ENCODE data around the gene CYBRD1.
A peak's percentile ranks its signal among the peaks of the same experiment; 100 is the strongest.

The CYBRD1 gene

GRCh38 chr2:171522052-171522787 lies at the start of gene CYBRD1:
CYBRD1 (plus strand) TSS chr2:171522474; CDS start chr2:171522546, 72 bp downstream.
- Histone ChIP-seq H3K9ac (ENCODE audit: low read depth, low read length) (peak within 1 kb of the TSS; percentile 82), H3K27me3 (ENCODE audit: insufficient read depth, low read length) (peaks cover 36% of the 10 kb centered on the region), H3K4me3 (ENCODE audit: low read length) (peak within 1 kb of the TSS; percentile 94), H3K27ac (ENCODE audit: low read length) (no peak within 1 kb of the TSS), H3K4me1 (ENCODE audit: insufficient read depth, low read length) (peaks cover 4% of the 10 kb centered on the region; the same call in 1 of the 2 replicates), H3K9me3 (ENCODE audit: insufficient read depth, low read depth, low read length) (no peaks in the 10 kb centered on the region), H3K36me3 (ENCODE audit: insufficient read depth, low read depth, low read length) (no peaks in the 10 kb centered on the region)

- Histone ChIP-seq H3K4me3 (ENCODE audit: low read length) (no peak overlapping the region), H3K9ac (ENCODE audit: low read depth, low read length) (no peak overlapping the region), H3K36me3 (ENCODE audit: insufficient read depth, low read depth, low read length) (peaks cover 71% of the 10 kb centered on the region), H3K4me1 (ENCODE audit: insufficient read depth, low read length) (no peaks in the 10 kb centered on the region), H3K9me3 (ENCODE audit: insufficient read depth, low read depth, low read length) (no peaks in the 10 kb centered on the region), H3K27me3 (ENCODE audit: insufficient read depth, low read length) (no peaks in the 10 kb centered on the region), H3K27ac (ENCODE audit: low read length) (no peak overlapping the region)
Measured at GRCh38 chr2:171475979-171476378, 46.3 kb upstream of the CYBRD1 start.

- H3K27ac ChIP-seq (ENCODE audit: low read length) = no peak overlapping the region
Measured at GRCh38 chr2:171478345-171478744, 43.9 kb upstream of the CYBRD1 start.

GRCh38 chr2:171479154-171479814 lies 43.0 kb upstream of the CYBRD1 start:
- Histone ChIP-seq H3K9ac (ENCODE audit: low read depth, low read length) (no peak overlapping the region), H3K4me3 (ENCODE audit: low read length) (no peak overlapping the region), H3K36me3 (ENCODE audit: insufficient read depth, low read depth, low read length) (peaks cover 59% of the 10 kb centered on the region), H3K27me3 (ENCODE audit: insufficient read depth, low read length) (no peaks in the 10 kb centered on the region), H3K4me1 (ENCODE audit: insufficient read depth, low read length) (peaks cover 11% of the 10 kb centered on the region), H3K9me3 (ENCODE audit: insufficient read depth, low read depth, low read length) (no peaks in the 10 kb centered on the region), H3K27ac (ENCODE audit: low read length) (no peak overlapping the region)

More at GRCh38 chr2:171478345-171478744, 43.9 kb upstream of the CYBRD1 start:
- Histone ChIP-seq H3K36me3 (ENCODE audit: insufficient read depth, low read depth, low read length) (peaks cover 68% of the 10 kb centered on the region), H3K9ac (ENCODE audit: low read depth, low read length) (no peak overlapping the region), H3K9me3 (ENCODE audit: insufficient read depth, low read depth, low read length) (no peaks in the 10 kb centered on the region), H3K4me3 (ENCODE audit: low read length) (no peak overlapping the region), H3K27me3 (ENCODE audit: insufficient read depth, low read length) (no peaks in the 10 kb centered on the region), H3K4me1 (ENCODE audit: insufficient read depth, low read length) (peaks cover 11% of the 10 kb centered on the region)

GRCh38 chr2:171480908-171481307 lies 41.4 kb upstream of the CYBRD1 start:
- Histone ChIP-seq H3K27ac (ENCODE audit: low read length) (no peak overlapping the region), H3K9ac (ENCODE audit: low read depth, low read length) (no peak overlapping the region), H3K9me3 (ENCODE audit: insufficient read depth, low read depth, low read length) (no peaks in the 10 kb centered on the region), H3K4me3 (ENCODE audit: low read length) (no peak overlapping the region), H3K36me3 (ENCODE audit: insufficient read depth, low read depth, low read length) (peaks cover 49% of the 10 kb centered on the region), H3K27me3 (ENCODE audit: insufficient read depth, low read length) (no peaks in the 10 kb centered on the region), H3K4me1 (ENCODE audit: insufficient read depth, low read length) (peaks cover 11% of the 10 kb centered on the region)

- Histone ChIP-seq H3K4me1 (ENCODE audit: insufficient read depth, low read length) (peaks cover 11% of the 10 kb centered on the region), H3K27me3 (ENCODE audit: insufficient read depth, low read length) (no peaks in the 10 kb centered on the region), H3K27ac (ENCODE audit: low read length) (no peak overlapping the region), H3K9me3 (ENCODE audit: insufficient read depth, low read depth, low read length) (no peaks in the 10 kb centered on the region), H3K9ac (ENCODE audit: low read depth, low read length) (no peak overlapping the region), H3K36me3 (ENCODE audit: insufficient read depth, low read depth, low read length) (peaks cover 41% of the 10 kb centered on the region), H3K4me3 (ENCODE audit: low read length) (no peak overlapping the region)
Measured at GRCh38 chr2:171482308-171482707, 40.0 kb upstream of the CYBRD1 start.

- H3K4me3 ChIP-seq (ENCODE audit: low read length) = no peak overlapping the region
- peaks cover 38% of the 10 kb centered on the region for H3K36me3 ChIP-seq (ENCODE audit: insufficient read depth, low read depth, low read length)
- H3K9ac ChIP-seq (ENCODE audit: low read depth, low read length) = no peak overlapping the region
- no peaks in the 10 kb centered on the region for H3K27me3 ChIP-seq (ENCODE audit: insufficient read depth, low read length)
- no peaks in the 10 kb centered on the region for H3K9me3 ChIP-seq (ENCODE audit: insufficient read depth, low read depth, low read length)
- no peak overlapping the region for H3K27ac ChIP-seq (ENCODE audit: low read length)
- H3K4me1 ChIP-seq (ENCODE audit: insufficient read depth, low read length) = peaks cover 11% of the 10 kb centered on the region
Measured at GRCh38 chr2:171482877-171483276, 39.4 kb upstream of the CYBRD1 start.

- no peak overlapping the region for H3K27ac ChIP-seq (ENCODE audit: low read length)
Measured at GRCh38 chr2:171483793-171484192, 38.5 kb upstream of the CYBRD1 start.

GRCh38 chr2:171485116-171485515 lies 37.2 kb upstream of the CYBRD1 start:
- no peaks in the 10 kb centered on the region for H3K27me3 ChIP-seq (ENCODE audit: insufficient read depth, low read length)
- H3K27ac ChIP-seq (ENCODE audit: low read length) = no peak overlapping the region
- no peaks in the 10 kb centered on the region for H3K9me3 ChIP-seq (ENCODE audit: insufficient read depth, low read depth, low read length)
- H3K4me3 ChIP-seq (ENCODE audit: low read length) = no peak overlapping the region
- peaks cover 11% of the 10 kb centered on the region for H3K4me1 ChIP-seq (ENCODE audit: insufficient read depth, low read length)
- H3K9ac ChIP-seq (ENCODE audit: low read depth, low read length) = no peak overlapping the region
- H3K36me3 ChIP-seq (ENCODE audit: insufficient read depth, low read depth, low read length) = peaks cover 26% of the 10 kb centered on the region

More at GRCh38 chr2:171483793-171484192, 38.5 kb upstream of the CYBRD1 start:
- Histone ChIP-seq H3K27me3 (ENCODE audit: insufficient read depth, low read length) (no peaks in the 10 kb centered on the region), H3K9ac (ENCODE audit: low read depth, low read length) (no peak overlapping the region), H3K36me3 (ENCODE audit: insufficient read depth, low read depth, low read length) (peaks cover 29% of the 10 kb centered on the region), H3K4me1 (ENCODE audit: insufficient read depth, low read length) (peaks cover 11% of the 10 kb centered on the region), H3K4me3 (ENCODE audit: low read length) (no peak overlapping the region), H3K9me3 (ENCODE audit: insufficient read depth, low read depth, low read length) (no peaks in the 10 kb centered on the region)

- Histone ChIP-seq H3K27ac (ENCODE audit: low read length) (no peak overlapping the region), H3K4me3 (ENCODE audit: low read length) (no peak overlapping the region), H3K27me3 (ENCODE audit: insufficient read depth, low read length) (no peaks in the 10 kb centered on the region), H3K4me1 (ENCODE audit: insufficient read depth, low read length) (peaks cover 8% of the 10 kb centered on the region), H3K36me3 (ENCODE audit: insufficient read depth, low read depth, low read length) (peaks cover 13% of the 10 kb centered on the region), H3K9me3 (ENCODE audit: insufficient read depth, low read depth, low read length) (no peaks in the 10 kb centered on the region), H3K9ac (ENCODE audit: low read depth, low read length) (no peak overlapping the region)
Measured at GRCh38 chr2:171487201-171487600, 35.1 kb upstream of the CYBRD1 start.

- Histone ChIP-seq H3K4me3 (ENCODE audit: low read length) (no peak overlapping the region), H3K9me3 (ENCODE audit: insufficient read depth, low read depth, low read length) (no peaks in the 10 kb centered on the region), H3K27me3 (ENCODE audit: insufficient read depth, low read length) (no peaks in the 10 kb centered on the region), H3K27ac (ENCODE audit: low read length) (no peak overlapping the region), H3K36me3 (ENCODE audit: insufficient read depth, low read depth, low read length) (peaks cover 7% of the 10 kb centered on the region), H3K9ac (ENCODE audit: low read depth, low read length) (no peak overlapping the region), H3K4me1 (ENCODE audit: insufficient read depth, low read length) (peaks cover 2% of the 10 kb centered on the region)
Measured at GRCh38 chr2:171487803-171488259, 34.4 kb upstream of the CYBRD1 start.

- no peak overlapping the region for H3K4me3 ChIP-seq (ENCODE audit: low read length)
- no peaks in the 10 kb centered on the region for H3K4me1 ChIP-seq (ENCODE audit: insufficient read depth, low read length)
- H3K9me3 ChIP-seq (ENCODE audit: insufficient read depth, low read depth, low read length) = no peaks in the 10 kb centered on the region
- no peak overlapping the region for H3K9ac ChIP-seq (ENCODE audit: low read depth, low read length)
- H3K36me3 ChIP-seq (ENCODE audit: insufficient read depth, low read depth, low read length) = no peaks in the 10 kb centered on the region
- no peak overlapping the region for H3K27ac ChIP-seq (ENCODE audit: low read length)
- H3K27me3 ChIP-seq (ENCODE audit: insufficient read depth, low read length) = no peaks in the 10 kb centered on the region
Measured at GRCh38 chr2:171490577-171490976, 31.7 kb upstream of the CYBRD1 start.
